Stomach (tissue), 9 donors: ENCODE data around the gene RPTOR. TPM values are rescaled to one million over a fixed set of nuclear protein-coding genes. Genes with fewer than 3 reads are reported as not detected.

ENCODE experiments used
- DNase-seq, 2 donors: peaks; one replicate each; pipeline versions ENCODE4 v3.0.0 to v3.0.0-alpha.2; 2013 to 2019
- H3K27ac ChIP-seq, 5 donors: fragments of 200-600 bp in 4 of 5; sonication (generic) in 4 of 5; one replicate each; pipeline ENCODE4 v1.5.1; 2013 to 2019; ENCODE audit warnings: mild to moderate bottlenecking in 1 of 5, moderate library complexity in 1 of 5
- H3K27me3 ChIP-seq, 3 donors: fragments of 200-600 bp; sonication (generic); one replicate each; pipeline ENCODE4 v1.5.1; 2017 to 2019; ENCODE audit warnings: mixed run types in 1 of 3
- H3K36me3 ChIP-seq, 4 donors: fragments of 200-600 bp; sonication (generic); 1 replicate in 3 of 4; 2 replicates in 1 of 4; pipeline ENCODE4 v1.5.1; 2016 to 2019
- H3K4me1 ChIP-seq, 4 donors: fragments of 200-600 bp; sonication (generic); one replicate each; pipeline ENCODE4 v1.5.1; 2016 to 2019
- H3K4me3 ChIP-seq, 4 donors: fragments of 200-600 bp; sonication (generic) in 3 of 4; one replicate each; pipeline ENCODE4 v1.5.1; 2016 to 2019; ENCODE audit warnings: mild to moderate bottlenecking in 1 of 4
- H3K9me3 ChIP-seq, 4 donors: fragments of 200-600 bp; sonication (generic); one replicate each; pipeline ENCODE4 v1.5.1; 2016 to 2019
- CTCF ChIP-seq, 7 experiments: fragments of 450-650 bp in 4 of 7; fragments of 200-600 bp in 3 of 7; sonication (generic) in 3 of 7; IDR thresholded peaks; one replicate each; pipeline ENCODE4 v1.5.1; 2016 to 2019; ENCODE audit warnings: antibody characterized with exemption in 7 of 7, control low read depth in 2 of 7, mild to moderate bottlenecking in 1 of 7
- EP300 ChIP-seq: sonication (generic); formaldehyde crosslinking; IDR thresholded peaks from one replicate; pipeline ENCODE4 v1.6.1; 2017; ENCODE audit warnings: antibody characterized with exemption
- POLR2A ChIP-seq, 4 donors: fragments of 450-650 bp; IDR thresholded peaks; one replicate each; pipeline ENCODE4 v1.6.1; 2016; ENCODE audit warnings: antibody characterized with exemption in 4 of 4, control low read depth in 2 of 4, mild to moderate bottlenecking in 1 of 4, moderate library complexity in 1 of 4
- POLR2AphosphoS5 ChIP-seq, 3 donors: sonication (generic); formaldehyde crosslinking; IDR thresholded peaks; one replicate each; pipeline ENCODE4 v1.6.1; 2016; ENCODE audit warnings: antibody characterized with exemption in 3 of 3
- WGBS, 5 donors: extraction: QIAGEN DNeasy Blood & Tissue Kit in 3 of 5; methylation state at CpG; one replicate each; pipeline versions ENCODE4 v1.1.5 to v1.1.7; 2013 to 2018; 5-methylcytosine and 5-hydroxymethylcytosine counted together
- intact Hi-C: fragments of 100-400 bp; cut with DNase I; formaldehyde crosslinking; loops from one replicate; pipeline ENCODE4 v1.15.1; 2023; ENCODE audit warnings: low total_unique reads
- polyA plus RNA-seq, 3 donors: library from polyadenylated mRNA; stranded (reverse); fragments of 200-250 nt; gene quantifications; one replicate each; pipeline ENCODE4 v1.2.3, GENCODE V29; 2013
- total RNA-seq, 5 donors: library from RNA; depleted of rRNA; stranded (reverse); fragments of >200 nt; gene quantifications; one replicate each; pipeline versions ENCODE4 v1.1.0 to v1.2.3, GENCODE V29; 2014 to 2016
- donor health status: healthy with polysubstance abuse.
- donor health status: Bipolar disorder and iron deficiency.
- donor health status: healthy.

RPTOR gene
- total and polyA plus RNA-seq, 8 donors, result 3.8 to 103 (median 19.3) TPM

GRCh38 chr17:80649200-80649644, 104.6 kb downstream of the RPTOR start:
- Histone ChIP-seq H3K27ac (no peak overlapping the region), H3K27me3 (no peaks in the 10 kb centered on the region), H3K4me3 (no peak overlapping the region), H3K4me1 (peaks cover 7 to 14% (median 13%) of the 10 kb centered on the region in 4 donors), H3K9me3 (no peaks in the 10 kb centered on the region), H3K36me3 (no peaks in the 10 kb centered on the region)
- DNase-seq, result no peak
- 89 to 94% (median 93%) methylated on average over 10 of the region's 10 CpGs for WGBS, 5 donors
- TF ChIP-seq CTCF (IDR thresholded peaks at IDR 0.05) (no peak), EP300 (no peak), POLR2A (IDR thresholded peaks at IDR 0.05) (no peak), POLR2AphosphoS5 (IDR thresholded peaks at IDR 0.05) (no peak)
- intact Hi-C loops, result no loop called here

- no peaks in the 10 kb centered on the region for H3K9me3 ChIP-seq
- WGBS, 5 donors, result 63 to 84% (median 73%) methylated on average over 14 of the region's 14 CpGs
- H3K27ac ChIP-seq, result peak overlapping the region in 1 of 5 donors; percentile 58
Measured at GRCh38 chr17:80649672-80650330, 105.2 kb downstream of the RPTOR start.

DNA sequence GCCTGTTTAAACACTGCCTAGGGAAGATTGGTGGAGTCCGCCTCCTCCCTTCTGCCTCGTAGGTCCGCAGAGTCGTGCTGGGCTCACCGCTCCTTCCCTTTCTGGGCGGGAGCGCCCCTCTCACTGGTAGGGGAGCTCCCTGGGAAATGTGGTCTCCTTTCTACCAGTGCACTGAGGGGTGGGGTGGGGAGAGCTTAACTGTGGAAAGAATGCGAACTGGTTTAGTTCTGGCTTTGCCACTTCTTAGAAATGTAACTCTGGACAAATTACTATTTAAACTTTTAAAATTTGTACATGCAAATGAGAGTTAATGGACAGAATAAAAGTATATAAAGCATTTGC, 105.7 kb downstream of the RPTOR start:
- peak overlapping the region in 1 of 5 donors; percentile 58 for H3K27ac ChIP-seq
- no peaks in the 10 kb centered on the region for H3K36me3 ChIP-seq
- no peaks in the 10 kb centered on the region for H3K9me3 ChIP-seq
- no peak for DNase-seq
- no peak overlapping the region for H3K4me3 ChIP-seq
- H3K4me1 ChIP-seq, result peaks cover 7 to 14% (median 13%) of the 10 kb centered on the region in 4 donors
- 86 to 95% (median 93%) methylated on average over 8 of the region's 8 CpGs for WGBS, 5 donors
- H3K27me3 ChIP-seq, result no peaks in the 10 kb centered on the region
- no peak for TF ChIP-seq CTCF (IDR thresholded peaks at IDR 0.05)
- intact Hi-C loops, result no loop called here

More at GRCh38 chr17:80649672-80650330, 105.2 kb downstream of the RPTOR start:
- TF ChIP-seq EP300 (no peak), CTCF (IDR thresholded peaks at IDR 0.05) (peak in 2 of 7 experiments; percentile 12 to 22)
- peak in 1 of 2 donors; percentile 71 for DNase-seq
- peaks cover 7 to 14% (median 13%) of the 10 kb centered on the region in 4 donors for H3K4me1 ChIP-seq
- no peak overlapping the region for H3K4me3 ChIP-seq
- intact Hi-C loops, result no loop called here
- H3K27me3 ChIP-seq, result no peaks in the 10 kb centered on the region
- no peaks in the 10 kb centered on the region for H3K36me3 ChIP-seq

DNA sequence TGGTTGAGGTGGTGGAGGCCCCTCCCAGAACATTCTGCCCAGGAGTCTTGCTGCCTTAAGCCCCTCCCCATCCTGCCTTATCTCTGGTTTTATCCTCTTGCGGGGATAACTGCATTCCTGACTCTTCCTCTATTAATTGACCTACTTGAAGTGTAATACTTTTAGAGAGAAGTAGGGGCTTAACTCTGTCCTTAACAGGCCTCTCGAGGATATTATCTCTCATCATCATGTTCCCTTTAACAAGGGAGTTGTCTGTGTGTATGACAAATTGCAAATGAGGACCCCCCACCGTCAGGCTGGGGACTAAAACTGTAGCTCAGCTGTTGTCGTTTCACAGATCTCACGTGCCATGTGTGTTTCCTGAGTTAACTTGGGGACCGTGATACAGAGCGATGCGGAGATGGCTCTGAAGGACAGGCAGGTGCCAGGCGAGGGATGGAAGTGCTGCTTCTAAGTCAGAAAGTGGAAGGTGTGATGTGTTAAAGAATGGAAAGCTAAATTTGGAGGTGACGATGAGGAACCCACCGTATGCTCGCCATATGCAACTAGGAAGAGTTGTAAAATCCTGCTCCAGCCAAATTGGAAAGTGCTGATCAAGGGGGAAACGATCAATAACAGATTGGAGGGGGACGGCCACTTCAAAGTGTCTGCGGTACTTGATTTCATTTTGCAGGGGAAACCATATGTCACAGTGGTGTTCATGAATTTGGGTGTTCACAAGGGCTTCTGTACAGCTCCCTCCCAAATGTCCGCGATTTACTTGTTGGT, 106.3 kb downstream of the RPTOR start:
- WGBS, 5 donors, result 89 to 93% (median 92%) methylated on average over 17 of the region's 17 CpGs
- no peak overlapping the region for H3K4me3 ChIP-seq
- intact Hi-C loops, result no loop called here
- peaks cover 7 to 14% (median 13%) of the 10 kb centered on the region in 4 donors for H3K4me1 ChIP-seq
- no peak for TF ChIP-seq POLR2AphosphoS5 (IDR thresholded peaks at IDR 0.05)
- no peak for TF ChIP-seq POLR2A (IDR thresholded peaks at IDR 0.05)
- TF ChIP-seq CTCF (IDR thresholded peaks at IDR 0.05), result no peak
- TF ChIP-seq EP300, result no peak
- DNase-seq, result no peak
- no peak overlapping the region for H3K27ac ChIP-seq
- H3K27me3 ChIP-seq, result no peaks in the 10 kb centered on the region
- H3K9me3 ChIP-seq, result no peaks in the 10 kb centered on the region
- no peaks in the 10 kb centered on the region for H3K36me3 ChIP-seq
